NCI-H1694 (cell line): Measurements from ENCODE around the gene SOX8.

Experiments
- DNase-seq: peaks from one replicate; lab custom pipeline; 2025; lab: John Stamatoyannopoulos, UW

Gene SOX8

DNA sequence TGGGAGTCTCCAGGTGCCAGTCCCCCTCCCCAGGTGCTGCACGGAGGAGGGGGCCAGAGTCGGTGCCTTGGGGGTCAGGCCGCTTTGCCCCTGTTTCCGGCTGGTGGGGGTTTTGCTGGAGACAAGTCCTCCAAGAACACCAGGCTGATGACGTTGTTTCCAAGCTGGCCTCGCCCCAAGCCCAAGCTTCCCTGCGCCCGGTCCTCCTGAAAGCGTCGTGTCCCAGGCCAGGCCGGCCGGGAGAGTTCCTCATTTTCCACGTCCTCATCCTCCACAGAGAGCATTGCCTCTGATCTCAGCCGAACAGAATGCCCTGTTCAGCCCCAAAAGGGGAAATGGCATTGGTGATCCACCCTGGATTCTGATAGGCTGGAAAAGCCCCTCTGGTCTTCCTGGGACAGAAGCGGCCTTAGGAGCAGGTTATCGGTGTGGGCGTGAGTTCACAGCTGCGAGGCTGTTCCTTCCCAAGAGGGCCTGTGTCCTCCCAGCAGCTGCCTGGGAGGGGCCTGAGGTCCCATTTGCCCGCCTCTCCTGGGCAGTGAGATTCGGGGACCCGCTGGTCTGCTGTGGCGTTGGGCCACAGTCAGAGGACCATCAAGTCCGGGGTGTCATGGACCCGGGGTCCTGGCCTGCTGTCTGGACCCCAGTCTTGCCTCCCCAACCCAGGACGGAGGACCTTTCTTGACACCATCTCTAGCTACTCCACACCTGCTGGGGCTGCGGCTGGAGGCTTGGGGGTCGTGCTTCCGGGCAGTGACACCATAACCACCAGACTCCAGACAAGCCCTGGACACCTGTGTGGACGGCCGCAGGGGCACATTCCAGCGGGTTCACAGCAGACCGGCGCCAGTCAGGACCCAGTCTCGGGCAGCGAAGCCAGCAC is 7.1 kb downstream of the SOX8 start:
- DNase-seq: no peak

DNA sequence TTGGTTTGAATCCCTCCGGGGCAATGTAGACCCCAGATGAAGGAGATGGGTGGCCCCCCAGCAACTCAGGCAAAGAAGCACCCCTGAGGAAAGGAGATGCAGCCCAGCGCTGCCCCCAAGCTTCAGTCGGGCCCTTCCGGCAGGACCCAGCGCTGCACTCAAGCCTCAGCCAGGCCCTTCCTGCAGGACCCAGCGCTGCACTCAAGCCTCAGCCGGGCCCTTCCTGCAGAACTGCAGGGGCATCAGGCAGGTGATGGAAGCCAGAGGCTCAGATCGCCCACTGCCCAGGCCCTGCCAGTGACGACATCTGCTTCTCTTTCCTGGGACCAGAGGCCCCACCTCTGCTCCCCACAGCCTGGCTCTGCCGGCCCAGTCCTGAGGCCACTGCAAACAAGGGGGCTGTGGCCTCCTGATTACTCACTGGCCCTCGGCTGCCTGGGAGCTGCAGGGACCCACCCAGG is 7.8 kb downstream of the SOX8 start:
- DNase-seq: no peak

DNA sequence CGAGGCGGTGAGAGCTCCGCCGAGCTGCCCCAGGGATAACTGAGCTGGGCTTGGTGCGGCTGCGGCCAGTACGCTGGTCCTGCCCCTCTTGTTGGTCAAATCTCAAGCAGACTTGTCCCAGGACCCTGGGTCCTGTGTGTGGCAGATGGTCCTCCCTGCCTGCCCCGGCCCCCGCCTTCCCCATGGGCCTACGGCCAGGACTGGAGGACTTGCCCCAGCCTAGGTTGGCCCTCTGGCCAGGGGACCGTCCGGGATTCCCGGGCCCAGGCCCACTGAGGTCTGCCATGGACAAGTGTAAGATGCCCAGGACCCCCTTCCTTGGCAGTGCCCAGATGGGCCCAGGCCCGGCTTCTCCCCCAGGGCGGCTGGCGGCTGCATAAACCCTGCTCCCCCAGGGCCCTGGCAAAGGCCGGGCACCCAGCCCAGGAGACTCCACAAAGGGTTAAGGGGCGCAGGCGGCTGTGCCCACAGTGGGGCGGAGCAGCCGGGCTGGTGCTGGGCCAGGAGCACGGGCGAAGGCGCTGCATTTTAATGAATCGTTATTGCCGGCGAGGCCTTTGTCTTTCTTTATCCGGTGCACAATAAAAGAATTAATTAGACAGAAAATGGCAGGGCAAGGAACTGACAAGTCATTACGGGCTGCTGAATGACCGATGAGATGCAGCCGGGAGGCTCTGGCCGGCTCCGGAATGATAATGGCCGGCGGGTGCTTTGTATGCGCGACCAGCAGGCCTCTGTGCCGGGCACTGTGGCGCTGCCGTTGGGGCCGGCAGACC is 9.1 kb downstream of the SOX8 start:
- no peak for DNase-seq

DNA sequence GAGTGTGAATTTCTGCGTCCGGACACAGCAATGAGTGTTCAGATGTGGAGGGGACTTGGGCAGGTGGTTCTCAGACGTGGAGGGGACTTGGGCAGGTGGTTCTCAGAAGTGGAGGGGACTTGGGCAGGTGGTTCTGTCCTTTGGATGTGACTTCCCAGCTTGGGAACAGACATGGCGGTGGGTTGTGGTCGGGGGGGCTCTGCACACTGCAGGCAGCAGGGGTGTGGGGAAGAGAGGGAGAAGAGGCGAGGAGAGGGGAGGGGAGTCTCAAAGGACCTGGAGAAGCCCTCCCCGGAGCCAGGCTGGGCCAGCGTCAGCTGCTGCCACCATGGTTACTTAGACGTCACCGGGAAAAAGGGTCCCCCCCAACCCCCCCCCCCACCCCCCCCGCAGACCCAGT is 9.8 kb downstream of the SOX8 start:
- DNase-seq: no peak

DNA sequence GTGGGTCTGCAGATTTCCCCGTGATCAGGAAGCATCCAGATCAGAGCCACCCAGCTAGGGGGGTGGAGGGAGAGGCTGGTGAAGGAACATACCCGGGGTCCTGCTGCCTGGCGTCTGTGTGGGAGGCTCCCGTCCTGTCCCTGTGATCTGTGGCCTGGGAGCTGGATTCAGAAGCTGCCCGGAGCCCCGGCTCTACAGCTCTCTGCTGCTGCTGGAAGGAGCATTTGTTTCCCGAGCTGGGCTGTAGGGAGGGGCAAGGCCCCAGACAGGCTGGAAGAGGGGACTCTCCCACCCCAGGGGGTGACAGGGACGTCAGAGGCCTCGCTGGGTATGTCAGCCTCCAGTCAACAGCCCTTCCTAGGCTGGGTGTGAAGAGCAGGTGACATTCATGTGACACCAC is 10.2 kb downstream of the SOX8 start:
- DNase-seq: no peak

DNA sequence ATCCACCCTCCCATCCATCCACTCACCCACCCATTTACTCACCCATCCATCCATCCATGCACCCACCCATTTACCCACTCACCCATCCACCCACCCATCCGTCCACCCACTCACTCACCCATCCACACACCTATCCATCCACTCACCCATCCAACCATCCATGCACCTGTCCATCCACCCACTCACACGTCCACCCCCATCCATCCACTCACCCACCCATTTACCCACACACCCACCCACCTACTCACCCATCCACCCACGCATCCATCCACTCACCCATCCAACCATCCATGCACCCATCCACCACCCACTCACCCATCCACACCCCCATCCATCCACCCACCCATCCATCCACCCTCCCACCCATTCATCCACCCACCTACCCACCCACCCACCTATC is 12.2 kb downstream of the SOX8 start:
- no peak for DNase-seq

DNA sequence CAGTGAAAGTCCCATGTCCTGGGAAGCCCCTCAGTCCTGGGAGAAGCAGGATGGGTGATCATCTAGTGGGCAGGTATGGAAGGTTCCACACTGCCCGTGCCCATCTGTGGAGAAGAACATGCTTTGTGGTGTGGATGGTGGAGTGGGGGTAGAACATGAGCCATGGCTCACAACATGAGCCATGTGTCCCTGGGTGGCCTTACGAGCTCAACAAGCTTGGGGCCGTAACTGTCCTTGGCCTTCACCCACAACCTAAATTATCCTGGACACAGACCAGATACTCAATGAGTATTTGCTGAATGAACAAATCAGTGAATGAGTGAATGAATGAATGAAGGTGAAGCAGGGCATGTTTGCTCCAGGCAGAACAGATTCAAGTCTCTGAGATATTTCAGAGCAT is 13.5 kb downstream of the SOX8 start:
- no peak for DNase-seq

DNA sequence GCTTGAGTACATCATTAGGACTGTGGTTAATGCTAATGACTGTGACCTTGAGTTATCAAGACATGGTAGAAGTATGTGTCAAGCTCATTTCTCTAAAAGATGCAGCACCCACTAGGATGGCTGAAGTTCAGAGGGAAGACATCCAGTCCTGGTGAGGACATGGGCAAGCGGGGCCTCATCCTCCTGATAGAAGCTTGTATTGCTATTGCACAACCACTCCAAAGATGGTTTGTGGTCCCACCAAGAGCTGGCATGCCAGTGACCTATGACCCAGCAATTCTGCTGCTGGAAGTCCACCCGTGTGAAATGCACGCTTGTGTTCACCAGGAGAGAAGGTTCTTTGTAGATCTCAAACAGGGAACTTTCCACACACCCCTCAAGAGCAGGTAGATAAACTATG is 14.2 kb downstream of the SOX8 start:
- DNase-seq: no peak

DNA sequence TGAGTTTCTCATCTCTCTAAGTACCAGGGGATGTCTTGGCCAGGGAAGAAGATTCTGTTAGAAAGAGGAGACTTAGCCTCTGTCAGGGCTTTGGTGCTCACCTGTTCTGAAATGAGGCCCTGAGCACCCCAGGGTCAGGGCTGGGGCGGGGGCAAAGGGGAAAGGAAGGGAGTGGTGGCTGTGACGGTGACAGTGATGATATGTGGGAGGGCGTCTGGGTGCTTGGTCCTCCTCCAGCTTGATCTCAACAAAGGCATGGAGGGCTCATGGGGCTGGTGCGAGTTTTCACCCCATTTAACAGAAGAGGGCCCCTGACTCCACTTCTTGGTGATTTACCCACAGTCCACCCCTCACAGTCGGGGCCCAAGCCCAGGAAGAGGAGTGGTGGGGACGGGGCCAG is 15.1 kb downstream of the SOX8 start:
- no peak for DNase-seq

DNA sequence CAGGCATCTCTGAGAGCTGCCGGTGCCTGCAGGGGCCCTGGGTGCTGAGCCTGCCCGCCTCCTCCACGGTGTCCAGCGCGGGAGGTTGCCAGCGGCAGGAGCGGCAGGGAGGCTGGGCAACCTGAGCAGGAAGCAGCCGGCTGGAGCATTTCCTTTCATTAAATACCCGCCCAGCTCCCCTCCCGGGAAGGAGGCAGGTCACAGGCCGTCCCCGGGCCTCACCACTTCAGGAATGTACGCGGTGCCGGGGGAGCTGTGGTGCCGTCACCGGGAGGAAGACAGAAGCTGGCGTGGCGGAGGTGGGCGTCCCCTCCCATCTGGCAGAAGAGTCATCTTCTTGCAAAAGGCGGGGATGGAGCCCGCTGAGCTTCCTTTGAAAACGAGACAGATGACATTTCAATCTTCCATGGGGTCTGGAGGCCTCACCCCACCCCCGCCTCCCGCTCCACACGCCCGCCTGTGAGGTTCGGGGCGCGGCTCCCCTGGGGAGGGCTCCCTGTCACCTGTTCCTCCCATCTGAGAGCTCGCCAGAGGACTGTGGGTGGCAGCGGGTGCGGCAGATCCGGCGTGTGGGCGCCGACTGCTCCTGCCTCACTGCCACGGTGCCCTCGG is 16.0 kb downstream of the SOX8 start:
- DNase-seq: no peak

DNA sequence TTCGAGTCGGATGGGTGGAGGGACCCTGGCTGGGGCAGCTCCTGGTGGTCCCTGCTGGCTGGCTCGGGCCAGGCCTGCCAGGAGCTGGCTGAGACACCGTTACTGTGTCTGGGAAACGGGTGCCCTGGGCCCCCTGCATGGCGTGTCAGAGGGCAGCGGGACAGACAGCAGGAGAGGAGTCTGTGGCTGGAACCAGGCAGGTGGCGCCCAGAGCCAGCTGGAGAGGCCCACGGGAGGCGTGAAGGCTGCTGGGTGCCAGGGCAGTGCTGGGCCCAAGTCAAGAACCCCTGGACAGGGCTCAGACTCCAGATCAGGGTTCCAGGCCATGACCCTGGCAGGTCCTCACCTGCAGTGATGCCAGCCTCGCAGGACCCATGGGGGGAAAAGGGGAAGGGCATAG is 16.6 kb downstream of the SOX8 start:
- no peak for DNase-seq

DNA sequence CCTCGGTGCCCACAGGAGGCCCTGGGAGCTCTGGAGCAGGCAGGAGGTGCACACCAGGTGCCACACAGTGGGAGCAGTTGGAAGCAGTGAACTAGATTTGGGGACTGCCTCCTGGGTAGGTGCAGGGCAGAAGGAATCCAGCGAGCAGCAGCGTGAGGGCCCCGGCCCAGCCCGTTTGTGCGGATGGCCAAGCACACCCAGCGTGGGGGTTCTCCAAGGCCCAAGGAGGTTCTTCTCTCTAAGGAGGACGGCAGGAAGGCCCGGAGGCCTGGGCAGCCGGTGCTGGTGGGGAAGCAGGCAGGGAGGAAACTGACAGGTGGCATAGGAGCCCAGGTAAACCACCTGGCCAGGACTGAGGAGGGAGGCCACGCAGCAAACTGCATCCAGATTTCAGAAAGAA is 17.0 kb downstream of the SOX8 start:
- no peak for DNase-seq

DNA sequence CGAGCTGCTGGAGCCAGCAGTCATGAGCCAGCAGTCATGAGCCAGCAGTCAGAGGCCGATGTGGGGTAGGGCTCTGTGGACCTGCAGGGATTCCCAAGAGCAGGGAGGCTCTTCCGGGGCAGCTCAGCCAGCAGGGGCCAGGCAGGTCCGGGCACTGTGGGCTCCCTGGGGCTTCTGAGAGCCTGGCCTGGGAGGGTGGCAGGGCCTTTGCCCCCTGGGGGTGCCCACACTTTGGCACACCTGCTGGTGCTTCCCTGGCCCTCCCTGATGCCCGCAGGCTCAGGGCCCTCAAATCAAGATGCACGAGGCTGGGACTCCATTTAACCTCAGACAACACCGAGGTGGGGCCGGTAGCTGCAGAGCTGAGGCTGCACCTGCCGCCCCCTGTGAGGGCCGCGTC is 18.1 kb downstream of the SOX8 start:
- no peak for DNase-seq

DNA sequence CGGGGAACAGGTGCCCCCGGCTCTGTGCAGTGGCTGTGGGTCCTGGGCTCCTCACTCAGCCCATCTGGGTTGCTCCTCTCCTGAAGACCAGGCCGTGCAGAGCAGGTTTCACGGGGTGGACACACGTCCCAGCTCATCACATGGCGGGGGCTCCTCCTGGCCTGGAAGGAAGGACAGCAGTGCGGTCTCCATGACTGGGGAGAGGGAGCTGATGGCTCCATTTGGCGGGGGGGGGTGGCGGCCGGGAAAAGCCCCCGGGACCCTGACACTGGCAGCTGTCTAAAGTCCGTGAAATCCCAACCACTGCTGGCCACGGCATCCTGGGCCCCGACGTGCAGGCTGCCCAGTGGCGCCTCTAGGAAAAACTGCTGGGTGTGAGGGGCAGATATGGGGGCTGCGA is 19.0 kb downstream of the SOX8 start:
- DNase-seq: no peak

DNA sequence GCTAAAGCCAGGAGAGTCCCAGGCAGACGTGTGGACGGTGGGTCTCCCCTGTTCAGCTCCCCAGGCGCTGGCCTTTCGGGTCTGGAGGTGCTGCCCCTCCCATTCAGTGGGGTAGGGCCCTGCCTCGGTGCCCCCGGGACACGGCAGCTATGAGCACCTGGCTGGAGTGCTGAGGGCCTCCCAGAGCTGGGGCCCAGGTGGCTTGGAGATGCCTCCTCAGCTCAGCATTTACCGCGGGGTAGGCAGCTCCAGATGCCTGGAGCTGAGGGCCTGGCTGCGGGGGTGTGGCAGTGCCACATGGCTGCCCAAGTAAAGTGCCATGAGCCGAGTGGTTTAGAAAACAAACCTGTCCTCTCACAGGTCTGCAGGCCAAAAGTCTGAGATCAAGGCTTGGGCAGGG is 19.5 kb downstream of the SOX8 start:
- no peak for DNase-seq

DNA sequence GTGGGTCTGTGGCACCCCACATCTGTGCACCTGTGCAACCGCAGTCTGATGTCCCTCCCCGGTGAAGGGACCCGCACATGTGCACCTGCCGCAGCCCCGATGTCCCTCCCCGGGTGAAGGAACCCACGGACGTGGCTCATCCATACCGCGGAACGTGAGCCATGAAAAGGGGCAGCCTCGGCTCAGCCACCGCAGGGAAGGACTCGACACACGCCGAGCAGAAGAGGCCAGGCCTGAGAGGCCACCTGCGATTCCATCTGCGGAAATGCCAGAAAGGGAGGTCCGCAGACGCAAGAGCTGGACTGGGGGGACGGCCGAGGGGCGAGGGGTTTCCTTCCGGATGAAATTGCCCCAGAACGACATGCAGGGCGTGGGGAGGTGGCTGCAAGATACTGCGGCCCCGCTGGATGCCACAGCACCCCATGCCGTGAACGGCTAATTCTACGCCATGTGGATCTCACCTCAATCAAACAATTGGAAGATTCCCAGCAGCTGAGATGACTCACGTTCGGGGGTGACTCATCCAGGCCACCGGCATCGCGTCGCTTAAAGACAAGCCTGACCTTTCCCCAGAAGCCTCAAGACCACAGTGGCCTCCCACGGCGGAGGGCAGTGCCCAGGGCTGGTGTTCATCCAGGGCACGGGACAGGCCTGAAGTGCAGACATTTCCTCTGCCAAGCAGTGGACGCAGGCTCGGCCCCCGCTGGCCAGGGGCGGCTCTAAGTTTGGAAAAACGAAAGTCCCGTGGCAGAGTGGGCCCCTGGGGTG is 21.0 kb downstream of the SOX8 start:
- DNase-seq: no peak

DNA sequence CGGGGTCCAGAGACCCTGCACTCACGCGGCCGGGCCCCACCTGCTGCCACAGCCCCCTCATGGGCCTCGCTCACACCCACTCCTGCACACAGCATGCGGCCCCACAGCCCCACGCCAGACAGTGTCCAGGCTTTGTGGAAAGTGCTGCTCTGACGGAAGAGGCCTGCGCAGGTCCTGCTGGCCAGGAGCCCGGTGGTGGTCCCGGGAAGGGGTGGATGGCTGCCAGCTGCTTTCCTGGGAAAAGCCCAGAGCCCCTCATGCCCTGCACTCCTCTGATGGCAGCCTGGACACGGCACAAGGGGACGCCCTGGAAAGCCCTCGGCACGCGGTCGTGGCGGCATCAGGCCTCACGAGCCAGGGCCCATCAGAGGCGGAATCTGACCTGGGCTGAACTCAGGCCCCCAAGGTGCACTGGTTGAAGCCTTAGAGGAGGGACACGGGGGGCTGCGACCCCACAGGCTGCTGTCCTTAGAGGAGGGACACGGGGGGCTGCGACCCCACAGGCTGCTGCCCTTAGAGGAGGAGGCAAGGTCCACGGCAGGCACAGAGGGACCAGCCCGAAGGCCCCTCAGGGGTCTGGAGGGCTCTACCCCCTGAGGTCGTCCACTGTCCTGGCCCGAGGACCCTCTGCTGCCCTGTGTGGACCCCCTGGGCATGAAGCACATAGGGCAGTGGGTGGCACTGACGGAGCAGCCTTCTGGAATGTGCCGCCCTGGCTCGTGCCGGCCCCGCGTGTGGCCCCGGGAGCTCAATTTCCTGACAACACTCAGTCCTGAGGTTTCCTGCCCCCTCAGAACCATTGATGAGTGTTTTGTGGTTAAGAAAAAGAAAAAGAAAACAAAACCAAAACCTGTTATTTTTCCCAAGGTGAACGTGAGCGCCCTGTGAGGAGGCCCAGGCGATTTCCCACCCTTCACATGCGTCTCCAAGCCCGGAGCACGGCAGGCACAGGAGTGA is 22.1 kb downstream of the SOX8 start:
- no peak for DNase-seq

DNA sequence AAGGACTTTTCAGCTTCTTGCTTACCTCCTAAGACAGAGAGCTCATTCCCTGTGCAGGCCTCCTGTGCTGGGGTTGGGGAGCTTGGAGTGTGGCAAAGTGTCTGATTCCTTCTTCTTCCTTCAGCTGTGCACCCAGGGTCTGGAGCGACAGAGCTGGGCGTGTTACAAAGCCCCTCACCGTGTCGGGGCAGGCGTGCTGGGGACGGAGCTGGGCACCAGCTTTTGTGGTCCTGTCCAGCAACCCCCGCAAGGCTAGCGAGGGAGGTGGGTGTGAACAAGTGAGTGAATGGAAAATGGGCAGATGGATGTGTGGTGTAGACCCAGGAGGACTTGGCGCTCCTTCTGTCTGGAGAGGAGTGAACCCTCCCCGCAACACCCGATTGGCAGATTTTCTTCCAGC is 23.7 kb downstream of the SOX8 start:
- DNase-seq: no peak

DNA sequence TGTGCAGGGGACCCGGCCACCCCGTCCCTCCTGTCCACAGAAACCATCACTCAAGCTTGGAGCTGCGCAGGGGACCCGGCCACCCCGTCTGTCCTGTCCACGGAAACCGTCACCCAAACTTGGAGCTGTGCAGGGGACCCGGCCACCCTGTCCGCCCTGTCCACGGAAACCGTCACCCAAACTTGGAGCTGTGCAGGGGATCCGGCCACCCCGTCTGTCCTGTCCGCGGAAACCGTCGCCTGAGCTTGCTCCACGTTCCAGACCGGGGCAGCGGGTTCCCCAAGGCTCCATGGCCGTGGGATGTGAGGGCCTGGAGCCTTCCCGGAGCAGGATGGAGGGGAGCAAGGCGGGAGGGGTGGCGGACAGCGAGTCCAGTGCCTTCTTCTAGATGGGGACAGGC is 25.2 kb downstream of the SOX8 start:
- DNase-seq: no peak

DNA sequence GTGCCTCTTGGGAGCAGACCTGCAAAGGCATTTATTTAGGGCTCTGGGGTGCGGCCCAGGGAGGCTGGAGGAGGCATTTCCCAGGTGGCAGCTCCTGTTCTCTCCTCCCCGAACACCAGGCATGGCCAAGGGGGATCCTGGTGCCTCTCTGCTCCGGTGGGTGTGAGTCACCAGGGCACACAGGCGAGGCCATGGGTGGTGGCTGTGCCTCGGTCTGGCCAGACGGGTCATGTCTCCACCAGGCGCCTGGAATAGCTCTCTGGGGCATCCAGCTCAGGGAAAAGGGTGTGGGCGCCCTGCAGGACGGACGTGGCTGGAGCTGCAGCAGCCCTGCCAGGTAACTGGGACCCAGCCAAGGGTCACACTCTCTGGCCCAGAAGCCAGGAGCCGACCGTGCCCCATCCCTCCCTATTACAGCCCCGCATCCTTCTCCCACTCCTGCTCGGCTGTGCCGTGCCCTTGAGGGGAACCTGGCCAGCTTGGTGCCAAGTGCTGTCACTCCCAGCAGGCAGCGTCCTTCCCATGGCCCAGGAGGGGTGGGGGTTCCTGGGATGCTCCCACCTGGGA is 25.8 kb downstream of the SOX8 start:
- DNase-seq: no peak

DNA sequence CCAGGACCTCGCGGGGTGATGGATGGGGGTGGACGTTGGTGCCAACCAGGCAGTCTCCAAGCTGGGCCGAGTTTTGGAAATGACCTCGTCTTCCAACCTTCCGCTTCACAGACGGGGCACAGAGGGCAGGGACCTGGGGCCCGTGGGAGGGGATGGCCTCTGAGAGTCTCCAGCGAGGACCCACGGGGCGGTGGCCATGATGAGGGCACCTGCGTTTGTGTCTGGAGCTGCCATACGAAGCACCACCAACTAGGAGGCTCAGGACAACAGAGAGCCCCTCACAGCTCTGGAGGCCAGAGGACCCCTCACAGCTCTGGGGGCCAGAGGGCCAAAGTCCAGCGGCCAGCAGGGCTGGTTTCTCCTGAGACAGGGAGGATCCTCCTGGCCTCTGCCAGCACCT is 26.5 kb downstream of the SOX8 start:
- no peak for DNase-seq
